Thymus (tissue), 11 donors: ENCODE results near the gene TAB3. TPM values are rescaled to one million over a fixed set of nuclear protein-coding genes. Genes with fewer than 3 reads are reported as not detected.

Source experiments
- DNase-seq, 9 donors: peaks; one replicate each; pipeline ENCODE4 v3.0.0-alpha.2; 2013; ENCODE audit warnings: low spot score in 9 of 9, low read depth in 6 of 9, missing footprints in 1 of 9
- H3K27ac ChIP-seq, 2 donors: one replicate each; pipeline ENCODE4 v1.5.1; 2013; ENCODE audit warnings: control low read depth in 1 of 2, low read depth in 1 of 2, low read length in 1 of 2, mild to moderate bottlenecking in 1 of 2, moderate library complexity in 1 of 2
- H3K27me3 ChIP-seq, 2 donors: one replicate each; pipeline ENCODE4 v1.5.1; 2013; ENCODE audit warnings: low read length in 1 of 2; ENCODE audit not compliant: control insufficient read depth in 2 of 2, insufficient read depth in 1 of 2
- H3K36me3 ChIP-seq, 2 donors: one replicate each; pipeline ENCODE4 v1.5.1; 2013; ENCODE audit warnings: low read length in 1 of 2, mild to moderate bottlenecking in 1 of 2, moderate library complexity in 1 of 2; ENCODE audit not compliant: control insufficient read depth in 2 of 2, insufficient read depth in 2 of 2
- H3K4me1 ChIP-seq, 2 donors: one replicate each; pipeline ENCODE4 v1.5.1; 2013; ENCODE audit warnings: low read length in 2 of 2; ENCODE audit not compliant: control insufficient read depth in 2 of 2, insufficient read depth in 2 of 2
- H3K4me3 ChIP-seq, 2 donors: one replicate each; pipeline ENCODE4 v1.5.1; 2013; ENCODE audit warnings: low read length in 2 of 2, control low read depth in 1 of 2, mild to moderate bottlenecking in 1 of 2
- H3K9me3 ChIP-seq, 2 donors: one replicate each; pipeline ENCODE4 v1.5.1; 2013; ENCODE audit warnings: low read length in 1 of 2, mild to moderate bottlenecking in 1 of 2; ENCODE audit not compliant: control insufficient read depth in 2 of 2, insufficient read depth in 1 of 2
- WGBS: extraction: QIAGEN DNeasy Blood & Tissue Kit; methylation state at CpG from one replicate; pipeline ENCODE4 v1.1.7; 2013; 5-methylcytosine and 5-hydroxymethylcytosine counted together
- polyA plus RNA-seq: library from polyadenylated mRNA; stranded (reverse); fragments of 200-250 nt; gene quantifications from one replicate; pipeline ENCODE4 v1.2.3, GENCODE V29; 2013
- total RNA-seq: library from RNA; stranded (reverse); fragments of 120-200 nt; gene quantifications from one replicate; pipeline ENCODE4 v1.2.4, GENCODE V29; 2013
- donor health status: healthy.

Gene TAB3
- total and polyA plus RNA-seq, 2 donors, result 5.9 to 13.6 TPM

DNA sequence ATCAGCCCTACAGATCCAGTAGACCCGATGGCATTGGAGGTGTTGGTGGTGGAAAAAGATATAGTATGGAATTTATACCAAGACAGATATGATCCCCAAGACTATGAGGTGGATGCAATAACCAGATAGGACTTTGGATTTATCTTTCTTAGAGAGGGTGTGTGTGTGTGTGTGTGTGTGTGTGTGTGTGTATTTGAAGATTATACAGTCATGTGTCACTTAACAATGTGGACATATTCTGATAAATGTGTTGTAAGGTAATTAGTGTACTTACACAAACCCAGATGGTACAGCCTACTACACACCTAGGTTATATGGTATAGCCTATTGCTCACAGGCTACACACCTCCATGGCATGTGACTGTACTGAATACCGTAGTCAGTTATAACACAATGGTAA lies 24.4 kb upstream of the TAB3 start:
- Histone ChIP-seq H3K4me3 (no peak overlapping the region), H3K36me3 (no peaks in the 10 kb centered on the region), H3K4me1 (peaks cover 0 to 2% of the 10 kb centered on the region in 2 donors), H3K9me3 (no peaks in the 10 kb centered on the region), H3K27me3 (no peaks in the 10 kb centered on the region), H3K27ac (no peak overlapping the region)
- 97% methylated on average over 2 of the region's 2 CpGs for WGBS
- DNase-seq, result no peak

DNA sequence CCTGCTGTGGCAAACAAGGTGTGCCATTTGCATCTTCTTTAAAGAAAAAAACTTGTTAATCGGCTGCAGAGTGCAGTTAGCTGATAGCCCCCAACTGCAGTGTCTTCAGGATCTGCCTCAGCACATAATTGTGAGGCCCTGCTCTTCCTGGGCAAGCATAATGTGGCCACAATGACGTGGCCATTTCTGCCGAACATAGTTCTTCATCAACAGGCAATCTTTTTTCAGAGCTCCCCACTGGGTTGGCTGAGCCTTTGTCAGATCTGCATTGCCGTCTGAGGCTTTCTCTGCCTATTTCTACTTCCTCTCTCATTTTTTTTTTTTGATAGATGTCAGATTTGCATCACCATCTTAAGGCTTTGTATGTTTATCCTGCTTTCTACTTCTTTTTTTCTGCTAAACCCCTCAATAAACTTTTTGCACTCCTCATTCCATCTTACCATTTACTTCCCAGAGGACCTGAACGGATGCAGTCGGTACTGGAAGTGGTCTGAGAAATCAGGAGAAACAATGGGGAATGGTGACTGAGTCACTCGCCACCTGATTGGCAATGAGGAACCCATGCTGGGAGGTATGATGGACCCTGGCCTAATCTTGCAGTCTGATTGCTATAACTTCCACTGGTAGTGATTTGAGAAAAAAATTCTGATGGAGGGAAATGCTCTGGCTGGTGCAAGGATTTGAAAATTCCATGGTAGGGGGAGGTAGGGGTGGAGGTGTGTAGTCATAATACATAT lies 21.2 kb upstream of the TAB3 start:
- WGBS, result 31% methylated on average over 7 of the region's 7 CpGs
- DNase-seq, result peak in 2 of 9 donors; percentile 20 to 40

DNA sequence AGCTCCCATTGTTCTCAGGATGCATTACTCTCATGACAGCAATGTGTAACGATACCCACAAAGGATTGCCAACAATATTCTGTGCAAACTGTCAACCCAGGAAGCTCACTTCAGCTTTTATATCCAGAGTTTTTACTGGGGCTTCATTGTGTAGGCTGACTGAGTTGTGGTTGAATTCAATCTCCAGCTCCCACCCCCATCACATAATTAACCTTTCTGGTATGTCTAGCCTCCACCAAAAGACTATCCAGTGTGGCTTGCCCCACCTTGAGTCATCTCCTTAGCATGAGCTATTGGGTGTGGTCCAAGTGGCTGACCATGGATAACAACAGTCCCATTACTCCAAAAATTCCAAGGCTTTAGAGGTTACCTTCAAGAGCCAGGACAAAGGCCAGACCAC lies 17.7 kb upstream of the TAB3 start:
- WGBS, result 97% methylated on average over 1 of the region's 1 CpG
- Histone ChIP-seq H3K4me3 (no peak overlapping the region), H3K36me3 (no peaks in the 10 kb centered on the region), H3K27me3 (no peaks in the 10 kb centered on the region), H3K9me3 (no peaks in the 10 kb centered on the region), H3K27ac (no peak overlapping the region), H3K4me1 (peaks cover 0 to 2% of the 10 kb centered on the region in 2 donors)
- DNase-seq, result no peak

More for the DNA sequence above, 21.2 kb upstream of the TAB3 start:
- Histone ChIP-seq H3K27ac (peak overlapping the region in 1 of 2 donors; percentile 25), H3K27me3 (no peaks in the 10 kb centered on the region), H3K36me3 (no peaks in the 10 kb centered on the region), H3K4me3 (no peak overlapping the region), H3K9me3 (no peaks in the 10 kb centered on the region), H3K4me1 (peaks cover 0 to 2% of the 10 kb centered on the region in 2 donors)

DNA sequence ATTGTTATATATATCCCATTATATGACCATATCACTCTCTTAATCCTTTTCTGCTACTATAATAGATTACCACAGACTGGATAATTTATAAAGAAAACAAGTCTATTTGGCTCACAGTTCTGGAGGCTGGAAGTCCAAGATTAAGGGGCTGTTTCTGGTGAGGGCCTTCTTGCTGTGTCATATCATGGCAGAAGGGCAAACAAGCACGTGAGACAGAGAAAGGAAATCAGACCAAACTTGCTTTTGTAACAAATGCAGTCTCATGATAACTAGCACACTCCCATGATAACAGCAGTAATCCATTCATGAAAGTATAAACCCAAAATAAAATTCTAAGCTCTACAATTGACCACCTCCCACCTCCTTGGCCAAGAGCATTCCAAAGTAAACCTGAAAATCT lies 16.3 kb upstream of the TAB3 start:
- DNase-seq, result no peak
- Histone ChIP-seq H3K4me3 (no peak overlapping the region), H3K27me3 (no peaks in the 10 kb centered on the region), H3K9me3 (no peaks in the 10 kb centered on the region), H3K27ac (no peak overlapping the region), H3K36me3 (no peaks in the 10 kb centered on the region), H3K4me1 (peaks cover 0 to 2% of the 10 kb centered on the region in 2 donors)
- 74% methylated on average over 1 of the region's 1 CpG for WGBS

DNA sequence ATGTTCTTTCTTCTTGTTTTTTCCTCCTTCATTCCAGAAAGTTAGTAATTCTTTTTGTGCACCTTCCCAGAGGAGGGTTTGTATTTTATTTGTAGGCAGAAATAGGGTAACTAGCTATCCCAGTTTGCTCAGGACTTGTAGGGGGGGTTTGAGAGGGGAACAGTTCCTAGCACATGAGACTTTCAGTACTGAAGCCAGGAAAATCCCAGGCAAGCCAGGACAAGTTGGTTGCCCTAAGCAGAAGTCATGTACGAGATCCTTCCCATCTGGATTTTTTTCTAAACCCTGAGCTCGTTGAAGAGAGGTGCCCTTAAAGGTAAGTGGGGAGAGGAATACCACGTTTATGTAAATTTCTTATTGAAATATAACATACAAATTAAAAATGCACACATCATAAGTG lies 15.6 kb upstream of the TAB3 start:
- no peaks in the 10 kb centered on the region for H3K9me3 ChIP-seq
- no peaks in the 10 kb centered on the region for H3K4me1 ChIP-seq
- H3K27ac ChIP-seq, result no peak overlapping the region
- H3K27me3 ChIP-seq, result no peaks in the 10 kb centered on the region
- 92% methylated on average over 3 of the region's 3 CpGs for WGBS
- no peaks in the 10 kb centered on the region for H3K36me3 ChIP-seq
- no peak overlapping the region for H3K4me3 ChIP-seq
- DNase-seq, result no peak

DNA sequence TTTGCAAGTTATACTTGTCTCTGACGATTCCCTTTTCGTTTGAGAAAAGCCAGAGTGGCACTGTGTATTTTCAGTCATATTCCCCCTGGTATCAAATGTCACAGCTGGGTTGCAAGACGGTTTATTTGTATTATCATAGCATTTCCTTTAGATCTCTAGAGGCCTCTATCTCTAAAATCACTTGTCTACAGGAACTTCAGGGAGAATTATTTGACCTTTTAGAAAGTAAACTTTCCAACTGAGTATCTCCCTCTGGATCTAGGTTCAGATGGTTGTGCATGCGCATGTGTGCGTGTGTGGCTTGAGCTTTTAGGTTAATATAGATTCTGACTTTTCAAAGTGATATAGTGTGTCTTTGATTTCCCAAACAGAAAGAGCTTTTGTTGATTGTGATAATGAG lies 15.1 kb upstream of the TAB3 start:
- H3K36me3 ChIP-seq, result no peaks in the 10 kb centered on the region
- H3K4me1 ChIP-seq, result no peaks in the 10 kb centered on the region
- no peak for DNase-seq
- no peak overlapping the region for H3K4me3 ChIP-seq
- H3K9me3 ChIP-seq, result no peaks in the 10 kb centered on the region
- H3K27me3 ChIP-seq, result no peaks in the 10 kb centered on the region
- 83% methylated on average over 5 of the region's 5 CpGs for WGBS
- no peak overlapping the region for H3K27ac ChIP-seq

DNA sequence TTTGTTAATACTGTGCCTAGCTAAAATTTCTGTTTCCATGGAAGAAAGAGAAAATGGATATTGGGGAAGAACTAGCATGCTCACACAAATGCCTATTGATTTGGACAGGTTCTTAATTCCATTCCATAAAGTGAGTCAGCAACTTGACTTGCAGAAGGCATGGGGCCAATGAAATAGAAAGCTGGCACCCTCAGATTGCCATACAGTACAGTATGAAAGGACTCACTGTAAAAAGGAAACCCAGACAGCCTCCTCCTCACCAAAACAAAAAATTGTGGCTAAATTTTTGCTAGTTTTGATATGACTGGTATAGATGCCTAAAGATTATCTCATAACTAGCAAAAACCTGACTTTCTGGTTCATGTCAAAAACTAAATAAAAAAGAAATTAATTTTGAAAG lies 11.2 kb upstream of the TAB3 start:
- Histone ChIP-seq H3K27ac (no peak overlapping the region), H3K4me3 (no peak overlapping the region), H3K9me3 (no peaks in the 10 kb centered on the region), H3K36me3 (no peaks in the 10 kb centered on the region), H3K27me3 (no peaks in the 10 kb centered on the region), H3K4me1 (no peaks in the 10 kb centered on the region)
- DNase-seq, result no peak

DNA sequence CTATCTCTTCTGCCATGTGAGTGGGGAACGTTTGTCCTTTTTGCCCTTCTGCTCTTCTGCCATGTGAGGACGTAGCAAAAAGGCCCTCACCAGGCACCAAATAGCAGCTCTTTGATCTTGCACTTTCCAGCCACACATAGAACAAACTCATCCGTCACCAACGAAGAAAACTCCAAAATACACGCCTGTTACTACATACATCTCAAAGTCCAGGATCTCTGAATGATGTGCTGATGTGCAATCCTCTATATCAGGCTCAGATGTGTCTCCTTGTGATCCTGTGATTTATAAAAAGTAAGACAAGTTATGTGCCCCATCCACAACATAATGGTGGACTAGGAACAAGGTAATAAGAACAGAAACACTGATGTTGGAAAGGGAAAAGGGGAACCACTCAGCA lies 9.8 kb upstream of the TAB3 start:
- 97% methylated on average over 5 of the region's 5 CpGs for WGBS
- no peaks in the 10 kb centered on the region for H3K9me3 ChIP-seq
- H3K36me3 ChIP-seq, result no peaks in the 10 kb centered on the region
- H3K4me3 ChIP-seq, result no peak overlapping the region
- H3K27me3 ChIP-seq, result no peaks in the 10 kb centered on the region
- DNase-seq, result no peak
- H3K27ac ChIP-seq, result no peak overlapping the region
- H3K4me1 ChIP-seq, result no peaks in the 10 kb centered on the region

DNA sequence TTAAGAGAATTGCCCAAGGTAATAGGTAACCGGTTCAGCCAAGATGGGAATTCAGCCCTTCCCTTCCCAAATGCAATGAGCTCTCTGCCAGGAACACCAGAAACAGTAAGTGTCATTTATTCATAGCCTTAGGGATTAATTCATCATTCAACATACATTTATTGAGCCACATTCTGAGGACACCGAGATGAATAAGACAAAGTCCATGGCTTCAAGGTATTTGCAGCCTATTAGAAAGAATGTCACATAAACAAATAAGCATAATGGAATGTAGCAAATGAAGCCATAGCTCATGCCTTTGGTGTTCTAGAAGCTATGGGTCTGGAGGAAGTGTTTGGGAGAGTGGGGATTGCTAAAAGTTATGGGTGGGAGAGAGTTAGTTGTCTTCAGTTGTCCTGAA lies 6.3 kb upstream of the TAB3 start:
- H3K9me3 ChIP-seq, result no peaks in the 10 kb centered on the region
- 46% methylated on average over 2 of the region's 2 CpGs for WGBS
- H3K36me3 ChIP-seq, result no peaks in the 10 kb centered on the region
- DNase-seq, result no peak
- H3K4me1 ChIP-seq, result no peaks in the 10 kb centered on the region
- H3K4me3 ChIP-seq, result no peak overlapping the region
- H3K27me3 ChIP-seq, result no peaks in the 10 kb centered on the region
- no peak overlapping the region for H3K27ac ChIP-seq
